Left ventricle myocardium inferior (tissue), 1 donor: ENCODE data around the gene KRTAP10-2. TPM values are rescaled to one million over a fixed set of nuclear protein-coding genes. Genes with fewer than 3 reads are reported as not detected.

Experiments
- DNase-seq: peaks from one replicate; pipeline ENCODE4 v3.0.0-alpha.2; 2020
- H3K27ac ChIP-seq: fragments of 200-600 bp; replicated peaks from 2 replicates; pipeline ENCODE4 v1.8.0; 2021
- H3K27me3 ChIP-seq: fragments of 200-600 bp; 2 replicates; pipeline ENCODE4 v1.8.0; 2021; ENCODE audit warnings: low read depth
- H3K36me3 ChIP-seq: fragments of 200-600 bp; 2 replicates; pipeline ENCODE4 v1.8.0; 2021
- H3K4me1 ChIP-seq: fragments of 200-600 bp; 2 replicates; pipeline ENCODE4 v1.8.0; 2021
- H3K4me3 ChIP-seq: fragments of 200-600 bp; 2 replicates; pipeline ENCODE4 v1.8.0; 2021; ENCODE audit warnings: mild to moderate bottlenecking, moderate library complexity
- H3K9me3 ChIP-seq: fragments of 200-600 bp; replicated peaks from 2 replicates; pipeline ENCODE4 v1.8.0; 2021
- intact Hi-C: fragments of 100-400 bp; cut with micrococcal nuclease; formaldehyde crosslinking; loops from one replicate; pipeline ENCODE4 v1.11.0; 2022
- total RNA-seq: library from RNA; stranded (reverse); fragmentation: NEBNext Ultra II Directional; extraction: Animal tissue kit (Norgen Biotek cat#: 25700); gene quantifications from one replicate; pipeline ENCODE4 v1.2.1, GENCODE V29; 2021
- TF ChIP-seq, protein P1 (sequence below): fragments of 200-600 bp; IDR thresholded peaks from 2 replicates; pipeline ENCODE4 v1.8.0; 2021; ENCODE audit warnings: antibody characterized with exemption, mild to moderate bottlenecking, borderline replicate concordance
- donor health status: DM: no; HTN: yes; CAD: no; lungs with severe emphysema.

The KRTAP10-2 gene
- total RNA-seq, 1 donor from 2014 or later: not detected

DNA sequence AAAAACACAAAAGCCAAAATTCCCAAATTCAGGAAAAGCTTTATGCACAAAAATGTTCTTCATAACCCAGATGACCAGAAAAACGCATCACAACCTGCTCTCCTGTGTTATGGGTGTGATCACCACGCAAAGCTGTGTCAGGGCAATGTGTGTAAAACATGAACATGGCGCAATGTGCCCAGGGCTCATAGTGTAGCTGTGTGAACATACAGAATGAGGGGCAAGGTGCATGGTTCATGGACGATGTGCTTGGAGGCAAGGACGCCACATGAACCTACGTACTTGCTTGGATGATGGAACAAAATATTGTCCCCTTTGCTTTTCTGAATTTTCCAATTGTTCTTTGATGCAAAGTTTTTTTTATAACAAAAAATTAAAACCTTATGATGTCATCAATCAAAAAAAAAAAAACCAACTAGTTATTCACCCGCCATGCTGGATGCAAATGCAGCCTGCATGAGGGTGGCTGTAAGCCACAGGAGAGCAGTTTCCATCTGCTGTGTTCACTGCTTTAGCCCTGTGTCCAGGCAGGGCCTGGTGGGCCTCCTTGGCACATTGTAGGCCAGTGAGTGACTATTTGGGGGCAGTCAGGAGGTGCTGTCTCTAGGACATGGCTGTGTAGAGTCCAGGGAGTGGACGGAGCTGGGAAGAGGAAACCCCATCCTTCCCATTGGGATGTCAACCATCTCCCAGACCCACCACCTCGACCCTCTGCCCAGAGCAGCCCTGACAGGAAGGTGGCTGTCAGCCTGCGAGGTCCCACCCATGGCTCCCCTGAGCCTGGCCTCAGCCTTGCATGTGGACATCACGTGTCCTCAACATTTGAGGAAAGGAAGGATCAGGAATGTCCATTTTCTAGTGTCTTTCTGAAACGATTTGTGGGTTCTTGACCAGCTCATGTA, 25.0 kb downstream of the KRTAP10-2 start:
- no peak overlapping the region for H3K4me3 ChIP-seq
- no peaks in the 10 kb centered on the region for H3K9me3 ChIP-seq
- TF ChIP-seq, protein P1, sequence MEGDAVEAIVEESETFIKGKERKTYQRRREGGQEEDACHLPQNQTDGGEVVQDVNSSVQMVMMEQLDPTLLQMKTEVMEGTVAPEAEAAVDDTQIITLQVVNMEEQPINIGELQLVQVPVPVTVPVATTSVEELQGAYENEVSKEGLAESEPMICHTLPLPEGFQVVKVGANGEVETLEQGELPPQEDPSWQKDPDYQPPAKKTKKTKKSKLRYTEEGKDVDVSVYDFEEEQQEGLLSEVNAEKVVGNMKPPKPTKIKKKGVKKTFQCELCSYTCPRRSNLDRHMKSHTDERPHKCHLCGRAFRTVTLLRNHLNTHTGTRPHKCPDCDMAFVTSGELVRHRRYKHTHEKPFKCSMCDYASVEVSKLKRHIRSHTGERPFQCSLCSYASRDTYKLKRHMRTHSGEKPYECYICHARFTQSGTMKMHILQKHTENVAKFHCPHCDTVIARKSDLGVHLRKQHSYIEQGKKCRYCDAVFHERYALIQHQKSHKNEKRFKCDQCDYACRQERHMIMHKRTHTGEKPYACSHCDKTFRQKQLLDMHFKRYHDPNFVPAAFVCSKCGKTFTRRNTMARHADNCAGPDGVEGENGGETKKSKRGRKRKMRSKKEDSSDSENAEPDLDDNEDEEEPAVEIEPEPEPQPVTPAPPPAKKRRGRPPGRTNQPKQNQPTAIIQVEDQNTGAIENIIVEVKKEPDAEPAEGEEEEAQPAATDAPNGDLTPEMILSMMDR: no peak
- H3K36me3 ChIP-seq: no peaks in the 10 kb centered on the region
- H3K27ac ChIP-seq: no peak overlapping the region
- intact Hi-C loops: no loop called here
- H3K4me1 ChIP-seq: no peaks in the 10 kb centered on the region
- no peak for DNase-seq
- peaks cover 29% of the 10 kb centered on the region for H3K27me3 ChIP-seq

DNA sequence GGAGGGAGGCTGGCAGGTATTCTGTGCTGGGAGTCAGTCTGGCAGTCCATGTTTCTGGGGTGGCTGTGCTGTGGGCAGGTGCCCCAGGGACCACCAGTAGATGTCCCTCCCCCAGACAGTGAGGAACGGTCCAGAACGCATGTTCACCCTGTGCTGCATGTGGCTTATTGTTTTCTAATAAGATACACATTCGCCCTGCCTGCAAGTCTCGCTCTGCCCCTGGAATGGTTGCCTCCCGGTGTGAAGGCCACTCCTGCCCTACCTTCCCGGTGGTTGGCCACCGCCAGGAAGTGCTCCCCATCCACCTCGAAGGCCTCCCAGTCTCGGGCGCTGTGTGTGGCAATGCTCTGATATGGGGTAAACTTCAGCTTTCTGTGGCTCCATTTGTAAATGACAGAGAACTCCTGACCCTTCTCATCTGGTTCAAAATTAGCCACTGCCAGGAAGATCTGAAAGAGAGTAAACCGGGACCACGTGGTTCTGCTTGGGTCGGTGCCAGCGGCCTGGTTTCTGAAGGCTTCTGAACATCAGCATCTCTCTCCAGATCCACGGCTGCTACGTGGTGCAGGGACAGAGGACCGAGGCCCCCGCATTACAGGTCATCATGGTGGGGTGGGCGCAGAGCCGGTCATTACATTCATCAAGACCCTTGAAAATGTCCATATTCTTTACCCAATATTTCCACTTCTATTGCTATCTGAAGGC, 25.8 kb downstream of the KRTAP10-2 start:
- peak; percentile 6 for DNase-seq
- Histone ChIP-seq H3K27me3 (peaks cover 29% of the 10 kb centered on the region), H3K4me1 (no peaks in the 10 kb centered on the region), H3K9me3 (no peaks in the 10 kb centered on the region), H3K27ac (no peak overlapping the region), H3K4me3 (no peak overlapping the region), H3K36me3 (no peaks in the 10 kb centered on the region)
- TF ChIP-seq, protein P1: no peak
- intact Hi-C loops: no loop called here

DNA sequence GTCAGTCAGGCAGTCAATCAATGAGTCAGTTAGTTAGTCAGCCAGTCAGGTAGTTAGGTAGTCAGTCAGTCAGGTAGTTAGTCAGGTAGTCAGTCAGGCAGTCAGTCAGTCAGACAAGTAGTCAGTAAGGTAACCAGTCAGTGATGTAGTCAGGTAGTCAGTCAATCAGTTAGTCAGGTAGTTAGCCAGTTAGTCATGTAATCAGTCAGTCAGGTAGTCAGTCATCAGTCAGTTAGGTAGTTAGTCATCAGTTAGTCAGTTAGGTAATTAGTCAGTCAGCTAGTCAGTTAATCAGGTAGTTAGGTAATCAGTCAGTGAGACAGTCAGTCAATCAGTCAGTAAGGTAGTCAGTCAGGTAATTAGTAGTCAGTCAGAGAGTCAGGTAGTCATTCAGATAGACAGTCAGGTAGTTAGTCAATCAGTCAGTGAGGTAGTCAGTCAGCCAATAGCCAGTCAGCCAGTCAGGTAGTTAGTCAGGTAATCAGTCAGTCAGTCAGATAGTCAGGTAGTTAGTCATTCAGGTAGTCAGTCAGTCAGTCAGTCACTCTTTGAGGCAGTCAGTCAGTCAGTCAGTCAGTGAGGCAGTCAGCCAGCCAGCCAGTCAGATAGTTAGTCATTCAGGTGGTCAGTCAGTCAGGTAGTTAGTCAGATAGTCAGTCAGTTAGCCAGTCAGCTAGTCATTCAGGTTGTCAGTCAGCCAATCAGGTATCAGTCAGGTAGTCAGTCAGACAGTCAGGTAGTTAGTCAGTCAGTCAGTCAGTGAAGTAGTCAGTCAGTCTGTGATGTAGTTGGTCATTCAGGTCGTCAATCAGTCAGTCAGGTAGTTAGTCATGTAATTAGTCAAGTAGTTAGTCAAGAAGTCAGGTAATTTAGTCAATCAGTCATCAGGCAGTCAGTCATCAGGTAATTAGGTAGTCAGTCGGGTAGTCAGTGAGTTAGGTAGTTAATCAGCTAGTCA, 26.6 kb downstream of the KRTAP10-2 start:
- Histone ChIP-seq H3K36me3 (no peaks in the 10 kb centered on the region), H3K4me1 (no peaks in the 10 kb centered on the region), H3K9me3 (no peaks in the 10 kb centered on the region), H3K27ac (no peak overlapping the region), H3K4me3 (no peak overlapping the region), H3K27me3 (peaks cover 32% of the 10 kb centered on the region)
- DNase-seq: no peak
- intact Hi-C loops: no loop called here
- TF ChIP-seq, protein P1: no peak

DNA sequence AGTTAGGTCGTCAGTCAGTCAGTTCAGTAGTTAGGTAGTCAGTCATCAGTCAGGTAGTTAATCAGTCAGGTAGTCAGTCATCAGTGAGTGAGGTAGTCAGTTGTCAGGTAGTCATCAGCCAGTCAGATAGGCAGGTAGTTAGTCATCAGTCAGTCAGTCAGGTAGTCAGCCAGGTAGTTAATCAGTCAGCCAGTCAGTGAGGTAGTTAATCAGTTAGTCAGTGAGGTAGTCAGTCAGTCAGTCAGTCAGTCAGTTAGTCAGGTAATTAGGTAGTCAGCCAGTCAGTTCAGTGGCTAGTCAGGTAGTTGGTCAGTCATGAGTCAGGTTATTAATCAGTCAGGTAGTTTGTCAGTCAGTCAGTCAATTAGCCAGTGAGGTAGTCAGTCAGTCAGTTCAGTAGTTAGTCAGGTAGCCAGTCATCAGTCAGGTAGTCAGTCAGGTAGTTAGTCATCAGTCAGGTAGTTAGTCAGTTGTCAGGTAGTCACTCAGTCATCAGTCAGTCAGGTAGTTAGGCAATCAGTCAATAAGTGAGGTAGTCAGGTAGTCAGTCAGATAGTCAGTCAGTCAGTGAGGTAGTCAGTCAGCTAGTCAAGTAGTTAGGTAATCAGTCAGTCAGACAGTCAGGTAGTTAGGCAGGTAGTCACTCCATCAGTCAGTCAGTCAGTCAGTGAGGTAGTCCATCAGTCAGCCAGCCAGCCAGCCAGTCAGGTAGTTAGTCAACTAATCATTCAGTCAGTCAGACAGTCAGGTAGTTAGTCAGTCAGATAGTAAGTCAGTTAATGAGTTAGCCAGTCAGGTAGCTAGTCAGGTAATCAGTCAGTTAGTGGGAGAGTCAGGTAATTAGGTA, 27.5 kb downstream of the KRTAP10-2 start:
- Histone ChIP-seq H3K9me3 (no peaks in the 10 kb centered on the region), H3K27me3 (peaks cover 36% of the 10 kb centered on the region), H3K4me1 (no peaks in the 10 kb centered on the region), H3K36me3 (no peaks in the 10 kb centered on the region), H3K4me3 (no peak overlapping the region), H3K27ac (no peak overlapping the region)
- intact Hi-C loops: no loop called here
- TF ChIP-seq, protein P1: no peak
- no peak for DNase-seq
